C4-2B (cell line): Measurements from ENCODE around the gene POLK.

Experiments
- H3K27ac ChIP-seq: fragments of 450-650 bp; 2 replicates; pipeline ENCODE4 v1.5.1; 2017
- CTCF ChIP-seq: fragments of 450-650 bp; conservative IDR thresholded peaks from 2 replicates; pipeline ENCODE4 v1.5.1; 2017; ENCODE audit warnings: mild to moderate bottlenecking
- ZFX ChIP-seq: fragments of 450-650 bp; IDR thresholded peaks from 2 replicates; pipeline ENCODE4 v1.6.1; 2017

The POLK gene

GRCh38 chr5:75522542-75522941 lies 10.9 kb downstream of the POLK start:
- H3K27ac ChIP-seq: no peak overlapping the region
- TF ChIP-seq CTCF (no peak), ZFX (no peak)

GRCh38 chr5:75523275-75523674 lies 11.6 kb downstream of the POLK start:
- no peak for TF ChIP-seq ZFX
- TF ChIP-seq CTCF: no peak
- no peak overlapping the region for H3K27ac ChIP-seq

GRCh38 chr5:75524071-75524470 lies 12.4 kb downstream of the POLK start:
- TF ChIP-seq CTCF: no peak
- no peak for TF ChIP-seq ZFX
- H3K27ac ChIP-seq: no peak overlapping the region

GRCh38 chr5:75524591-75524990 lies 12.9 kb downstream of the POLK start:
- TF ChIP-seq ZFX (no peak), CTCF (no peak)
- no peak overlapping the region for H3K27ac ChIP-seq

- TF ChIP-seq CTCF (no peak), ZFX (no peak)
Measured at GRCh38 chr5:75525344-75525743, 13.7 kb downstream of the POLK start.

GRCh38 chr5:75526070-75526469 lies 14.4 kb downstream of the POLK start:
- H3K27ac ChIP-seq: no peak overlapping the region
- TF ChIP-seq ZFX (no peak), CTCF (no peak)

More at GRCh38 chr5:75525344-75525743, 13.7 kb downstream of the POLK start:
- H3K27ac ChIP-seq: no peak overlapping the region

- no peak overlapping the region for H3K27ac ChIP-seq
- TF ChIP-seq CTCF: no peak
- no peak for TF ChIP-seq ZFX
Measured at GRCh38 chr5:75529185-75529584, 17.5 kb downstream of the POLK start.
